RCC 7860 (cell line): ENCODE results near the gene KLF13.

ENCODE experiments used
- DNase-seq: peaks from one replicate; pipeline ENCODE4 v3.0.0-alpha.2; 2015; ENCODE audit warnings: low spot score
- FAIRE-seq: peaks from 2 replicates; lab custom pipeline; 2012; peaks lifted over from hg19 to GRCh38; lab: Jason Lieb, UNC

KLF13 gene

GRCh38 chr15:31360843-31361763 is 34.5 kb downstream of the KLF13 start:
- DNase-seq (no peak), FAIRE-seq (no peak)

GRCh38 chr15:31361764-31362515 is 35.3 kb downstream of the KLF13 start:
- DNase-seq (no peak), FAIRE-seq (no peak)

GRCh38 chr15:31362886-31363285 is 36.3 kb downstream of the KLF13 start:
- FAIRE-seq (no peak), DNase-seq (no peak)

GRCh38 chr15:31364301-31365031 is 37.8 kb downstream of the KLF13 start:
- DNase-seq (no peak), FAIRE-seq (no peak)

GRCh38 chr15:31365032-31365654 is 38.5 kb downstream of the KLF13 start:
- FAIRE-seq (no peak), DNase-seq (no peak)

- DNase-seq: no peak
- FAIRE-seq: no peak
Observed at GRCh38 chr15:31365655-31366127, 39.1 kb downstream of the KLF13 start.

- FAIRE-seq (no peak), DNase-seq (no peak)
Observed at GRCh38 chr15:31366169-31366734, 39.6 kb downstream of the KLF13 start.

- DNase-seq: no peak
- FAIRE-seq: no peak
Observed at GRCh38 chr15:31367021-31367729, 40.5 kb downstream of the KLF13 start.

- no peak for DNase-seq
- no peak for FAIRE-seq
Observed at GRCh38 chr15:31367730-31368344, 41.2 kb downstream of the KLF13 start.

- DNase-seq (no peak), FAIRE-seq (no peak)
Observed at GRCh38 chr15:31369727-31370126, 43.1 kb downstream of the KLF13 start.

GRCh38 chr15:31371520-31372240 is 45.0 kb downstream of the KLF13 start:
- FAIRE-seq: no peak

GRCh38 chr15:31372635-31373091 is 46.0 kb downstream of the KLF13 start:
- DNase-seq (no peak), FAIRE-seq (no peak)

More at GRCh38 chr15:31371520-31372240, 45.0 kb downstream of the KLF13 start:
- DNase-seq: no peak

- no peak for FAIRE-seq
- DNase-seq: no peak
Observed at GRCh38 chr15:31373096-31373865, 46.6 kb downstream of the KLF13 start.

GRCh38 chr15:31373970-31374369 is 47.3 kb downstream of the KLF13 start:
- DNase-seq: no peak
- no peak for FAIRE-seq

- DNase-seq: no peak
Observed at GRCh38 chr15:31374489-31374888, 47.9 kb downstream of the KLF13 start.

GRCh38 chr15:31374986-31375385 is 48.4 kb downstream of the KLF13 start:
- FAIRE-seq (no peak), DNase-seq (no peak)

More at GRCh38 chr15:31374489-31374888, 47.9 kb downstream of the KLF13 start:
- no peak for FAIRE-seq

- DNase-seq: no peak
- FAIRE-seq: no peak
Observed at GRCh38 chr15:31375772-31376171, 49.1 kb downstream of the KLF13 start.

GRCh38 chr15:31376511-31376910 is 49.9 kb downstream of the KLF13 start:
- FAIRE-seq: no peak

More at GRCh38 chr15:31376511-31376910, 49.9 kb downstream of the KLF13 start:
- DNase-seq: no peak
